ENCODE results near the gene ZNF224. TPM values are rescaled to one million over a fixed set of nuclear protein-coding genes. Genes with fewer than 3 reads are reported as not detected.
A peak's percentile ranks its signal among the peaks of the same experiment; 100 is the strongest.

The ZNF224 gene
- 28.9 and 32.8 TPM in 2 replicates for total RNA-seq (ENCODE audit: low replicate concordance)
- long read RNA-seq, transcript ZNF224-203 (1 exons, 1,552 nt) = minor isoform, 5 of 29 reads
- long read RNA-seq, transcript ZNF224-201 (6 exons, 3,980 nt) = major isoform, 8 of 29 reads
- long read RNA-seq, partial matches to known transcripts = 0 of 29 reads
- long read RNA-seq, other reads (novel, unspliced or antisense) = 11 of 29 reads

DNA sequence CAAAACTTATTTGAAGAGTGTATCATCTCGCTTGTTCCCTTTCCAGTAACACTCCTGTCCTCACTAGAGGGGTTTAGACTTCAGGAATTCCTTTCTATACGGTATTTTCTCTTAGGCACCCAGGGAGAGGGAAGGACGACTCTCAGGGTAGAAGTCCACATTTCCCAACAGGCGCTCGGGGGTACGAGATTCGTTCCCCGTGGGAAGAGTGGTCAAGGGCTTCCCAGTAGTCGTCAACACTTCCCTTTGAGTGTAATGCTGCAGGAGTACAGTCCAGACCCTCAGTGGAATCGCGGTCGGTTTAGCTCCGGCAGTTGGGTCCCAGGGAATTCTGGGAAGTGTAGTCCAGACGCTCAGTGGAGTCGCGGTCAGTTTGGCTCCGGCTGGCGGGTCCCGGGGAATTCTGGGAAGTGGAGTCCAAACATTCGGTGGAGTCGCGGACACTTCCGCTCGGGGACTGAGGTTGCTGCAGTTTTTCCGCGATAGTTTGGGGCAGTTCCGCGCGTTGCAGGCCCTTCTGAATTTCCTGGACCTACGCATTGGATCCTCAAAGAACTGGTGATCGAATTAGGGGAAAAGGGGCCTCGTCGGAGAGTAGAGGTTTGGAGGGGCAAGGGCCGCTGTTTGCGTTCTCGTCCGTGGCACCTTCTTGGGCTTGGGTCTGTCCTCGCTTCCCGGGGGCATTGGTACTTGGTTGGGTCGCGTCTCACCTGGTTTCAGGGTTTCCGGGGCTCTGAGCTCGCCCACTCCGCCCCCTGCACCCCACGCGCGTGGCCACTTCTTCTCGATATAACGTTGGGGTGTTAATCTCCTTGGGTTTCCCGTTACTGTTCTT is at the start of gene ZNF224:
Gene ZNF224 (plus strand): TSS at position 431 of the 835 bp plus-strand sequence. CDS start 3,513 bp downstream, outside the sequence.
- Mint-ChIP-seq H3K36me3 (peaks cover 18% of the 10 kb centered on the region), H3K27ac (peak within 1 kb of the TSS; percentile 89), H3K27me3 (no peaks in the 10 kb centered on the region), H3K4me3 (peak within 1 kb of the TSS; percentile 99), H3K4me1 (ENCODE audit: unreplicated experiment) (peaks cover 12% of the 10 kb centered on the region), H3K9me3 (no peaks in the 10 kb centered on the region)
- peak; percentile 89 for DNase-seq (ENCODE audit: extremely low spot score, unreplicated experiment)
- TF ChIP-seq, protein P1, sequence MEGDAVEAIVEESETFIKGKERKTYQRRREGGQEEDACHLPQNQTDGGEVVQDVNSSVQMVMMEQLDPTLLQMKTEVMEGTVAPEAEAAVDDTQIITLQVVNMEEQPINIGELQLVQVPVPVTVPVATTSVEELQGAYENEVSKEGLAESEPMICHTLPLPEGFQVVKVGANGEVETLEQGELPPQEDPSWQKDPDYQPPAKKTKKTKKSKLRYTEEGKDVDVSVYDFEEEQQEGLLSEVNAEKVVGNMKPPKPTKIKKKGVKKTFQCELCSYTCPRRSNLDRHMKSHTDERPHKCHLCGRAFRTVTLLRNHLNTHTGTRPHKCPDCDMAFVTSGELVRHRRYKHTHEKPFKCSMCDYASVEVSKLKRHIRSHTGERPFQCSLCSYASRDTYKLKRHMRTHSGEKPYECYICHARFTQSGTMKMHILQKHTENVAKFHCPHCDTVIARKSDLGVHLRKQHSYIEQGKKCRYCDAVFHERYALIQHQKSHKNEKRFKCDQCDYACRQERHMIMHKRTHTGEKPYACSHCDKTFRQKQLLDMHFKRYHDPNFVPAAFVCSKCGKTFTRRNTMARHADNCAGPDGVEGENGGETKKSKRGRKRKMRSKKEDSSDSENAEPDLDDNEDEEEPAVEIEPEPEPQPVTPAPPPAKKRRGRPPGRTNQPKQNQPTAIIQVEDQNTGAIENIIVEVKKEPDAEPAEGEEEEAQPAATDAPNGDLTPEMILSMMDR (conservative IDR thresholded peaks at IDR 0.05) = no peak

DNA sequence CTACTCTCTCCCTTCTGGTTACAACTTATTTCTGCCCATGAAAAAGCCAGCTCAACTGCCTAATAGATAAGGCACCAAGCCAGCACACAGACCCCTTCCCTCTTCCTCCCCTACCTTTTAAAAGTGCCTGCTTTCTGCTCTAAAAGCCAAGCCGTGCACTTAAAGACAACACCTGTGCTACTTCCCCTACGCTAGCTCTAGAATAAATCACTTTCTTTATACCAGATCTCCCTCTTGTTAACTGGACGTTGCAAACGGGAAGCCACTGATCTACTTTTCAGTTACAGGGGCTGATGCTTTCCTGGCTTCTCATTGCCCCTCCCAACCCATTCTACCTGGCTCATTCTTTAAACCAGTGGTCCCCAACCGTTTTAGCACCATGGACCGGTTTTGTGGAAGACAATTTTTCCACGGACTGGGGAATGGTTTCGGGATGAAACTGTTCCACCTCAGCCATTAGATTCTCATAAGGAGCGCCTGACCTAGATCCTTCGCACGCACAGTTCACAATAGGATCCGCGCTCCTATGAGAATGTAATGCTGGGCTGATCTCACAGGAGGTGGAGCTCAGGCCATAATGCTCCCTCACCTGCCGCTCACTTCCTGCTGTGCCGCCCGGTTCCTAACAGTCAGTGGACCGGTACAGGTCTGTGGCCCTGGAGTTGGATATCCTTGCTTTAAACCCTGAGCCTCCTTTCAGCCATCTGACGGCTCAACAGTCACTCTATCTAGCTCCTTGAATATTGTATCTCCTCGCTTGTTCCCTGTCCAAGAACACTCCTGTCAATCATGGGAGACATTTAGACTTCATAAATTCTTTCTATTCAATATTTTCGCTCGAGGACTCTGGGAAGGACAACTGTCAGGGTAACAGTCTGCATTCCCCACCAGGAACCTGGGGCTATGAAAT is 43.2 kb upstream of the ZNF224 start:
- DNase-seq (ENCODE audit: extremely low spot score, unreplicated experiment) = no peak
- peaks cover 16% of the 10 kb centered on the region for H3K36me3 Mint-ChIP-seq
- peaks cover 23% of the 10 kb centered on the region for H3K27me3 Mint-ChIP-seq
- no peaks in the 10 kb centered on the region for H3K9me3 Mint-ChIP-seq
- peaks cover 12% of the 10 kb centered on the region for H3K4me1 Mint-ChIP-seq (ENCODE audit: unreplicated experiment)
- H3K4me3 Mint-ChIP-seq = peak overlapping the region; percentile 99
- H3K27ac Mint-ChIP-seq = peak overlapping the region; percentile 95
- TF ChIP-seq, protein P1 (conservative IDR thresholded peaks at IDR 0.05) = no peak

DNA sequence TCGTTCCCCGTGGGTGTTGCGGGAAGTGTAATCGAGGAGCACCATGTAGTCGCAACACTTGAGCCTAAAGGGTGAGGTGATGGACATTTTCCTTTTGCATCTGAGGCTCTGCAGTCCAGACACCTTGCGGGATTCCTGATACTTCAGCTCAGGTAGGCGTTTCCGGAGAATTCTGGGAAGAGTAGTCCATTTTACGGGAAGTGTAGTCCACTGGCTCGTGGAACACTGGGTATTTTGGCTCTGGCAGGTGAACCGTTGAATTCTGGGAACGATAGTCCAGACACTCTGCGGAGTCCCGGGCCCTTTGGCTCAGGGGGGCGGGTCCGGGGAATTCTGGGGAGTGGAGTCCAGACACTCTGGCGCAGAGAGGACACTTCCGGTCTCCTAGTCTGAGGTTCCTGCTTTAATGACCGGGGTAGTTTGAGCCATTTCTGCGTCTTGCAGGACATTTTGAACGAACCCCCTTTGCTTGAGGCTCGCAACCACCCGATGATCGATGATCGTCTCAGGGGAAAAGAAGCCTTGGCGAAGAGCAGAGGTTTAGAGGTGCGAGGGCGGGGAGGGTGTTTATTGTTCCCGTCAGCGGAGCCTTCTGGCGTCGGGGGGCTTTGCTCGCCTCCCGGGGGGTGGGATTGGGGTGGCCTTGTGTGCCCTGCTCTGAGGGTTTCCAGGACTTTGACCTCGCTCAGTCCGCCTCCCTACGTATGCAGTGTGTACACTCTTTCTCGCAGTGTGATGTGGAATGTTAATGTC is 42.3 kb upstream of the ZNF224 start, which contains the start of gene ZNF223:
Gene ZNF223 (plus strand): TSS at position 387 of the 753 bp plus-strand sequence. CDS start 3,141 bp downstream, outside the sequence.
- Mint-ChIP-seq H3K27me3 (peaks cover 20% of the 10 kb centered on the region), H3K36me3 (peaks cover 20% of the 10 kb centered on the region), H3K9me3 (no peaks in the 10 kb centered on the region), H3K4me3 (peak within 1 kb of the TSS; percentile 99), H3K27ac (peak within 1 kb of the TSS; percentile 95), H3K4me1 (ENCODE audit: unreplicated experiment) (peaks cover 12% of the 10 kb centered on the region)
- DNase-seq (ENCODE audit: extremely low spot score, unreplicated experiment) = peak; percentile 90
- TF ChIP-seq, protein P1 (conservative IDR thresholded peaks at IDR 0.05) = no peak

DNA sequence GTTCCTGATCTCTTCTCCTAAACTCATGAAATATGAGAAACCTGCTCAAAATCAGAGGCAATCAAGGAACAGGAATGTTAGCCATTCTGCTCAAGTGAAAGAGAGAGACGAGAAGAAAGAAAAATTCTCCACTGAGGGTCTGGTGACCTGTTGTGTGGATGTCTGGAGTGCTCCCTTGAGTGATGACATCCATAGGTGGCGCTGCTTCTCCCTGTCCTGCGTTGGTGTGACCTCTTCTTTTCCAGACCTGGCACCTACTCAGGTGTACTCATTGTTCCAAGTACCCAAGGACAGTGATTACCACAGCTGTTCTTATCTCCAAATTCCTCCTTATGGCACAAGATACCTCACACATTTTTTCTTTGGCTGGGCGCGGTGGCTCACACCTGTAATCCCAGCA is 38.3 kb upstream of the ZNF224 start:
- Mint-ChIP-seq H3K27me3 (no peaks in the 10 kb centered on the region), H3K4me3 (no peak overlapping the region), H3K4me1 (ENCODE audit: unreplicated experiment) (peaks cover 12% of the 10 kb centered on the region), H3K36me3 (peaks cover 40% of the 10 kb centered on the region), H3K9me3 (no peaks in the 10 kb centered on the region), H3K27ac (no peak overlapping the region)
- no peak for DNase-seq (ENCODE audit: extremely low spot score, unreplicated experiment)
- TF ChIP-seq, protein P1 (conservative IDR thresholded peaks at IDR 0.05) = no peak

DNA sequence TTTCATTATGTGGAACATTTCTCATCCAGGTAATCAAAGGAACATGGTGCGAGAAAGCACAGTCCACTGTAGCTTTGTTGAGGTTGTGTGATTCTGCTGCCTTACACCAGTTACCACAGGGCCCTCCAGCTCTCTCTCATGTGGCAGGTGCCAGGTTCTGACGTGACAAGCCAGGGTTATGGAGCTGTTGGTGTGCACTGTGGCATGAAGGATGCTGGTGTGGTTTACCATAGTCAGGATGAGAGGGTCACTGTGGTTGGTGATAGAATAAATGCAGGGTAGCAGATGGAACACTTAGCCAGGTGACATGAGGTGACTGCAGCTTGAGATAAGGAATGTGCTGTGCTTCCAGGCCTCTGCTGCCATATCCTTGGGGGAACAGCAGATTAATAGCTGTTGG is 34.9 kb upstream of the ZNF224 start:
- Mint-ChIP-seq H3K36me3 (peaks cover 62% of the 10 kb centered on the region), H3K27ac (no peak overlapping the region), H3K9me3 (no peaks in the 10 kb centered on the region), H3K27me3 (no peaks in the 10 kb centered on the region), H3K4me3 (no peak overlapping the region), H3K4me1 (ENCODE audit: unreplicated experiment) (no peaks in the 10 kb centered on the region)
- no peak for DNase-seq (ENCODE audit: extremely low spot score, unreplicated experiment)
- TF ChIP-seq, protein P1 (conservative IDR thresholded peaks at IDR 0.05) = no peak
